Esophagus muscularis mucosa (tissue), 4 donors: Measurements from ENCODE around the gene NPHP4. TPM values are rescaled to one million over a fixed set of nuclear protein-coding genes. Genes with fewer than 3 reads are reported as not detected.

Experiments
- DNase-seq: peaks from one replicate; pipeline ENCODE4 v3.0.0-alpha.2; 2017; ENCODE audit errors: extremely low spot score
- H3K27ac ChIP-seq, 4 donors: fragments of 200-600 bp; sonication (generic); replicated peaks in 1 of 4; 1 replicate in 3 of 4; 2 replicates in 1 of 4; pipeline ENCODE4 v1.5.1; 2016 to 2019; ENCODE audit warnings: mild to moderate bottlenecking in 1 of 4
- H3K27me3 ChIP-seq, 4 donors: fragments of 200-600 bp; sonication (generic); one replicate each; pipeline versions ENCODE4 v1.5.1 to v1.6.0; 2016 to 2019
- H3K36me3 ChIP-seq, 4 donors: fragments of 200-600 bp; sonication (generic); one replicate each; pipeline ENCODE4 v1.5.1; 2016 to 2019
- H3K4me1 ChIP-seq, 4 donors: fragments of 200-600 bp; sonication (generic); one replicate each; pipeline ENCODE4 v1.5.1; 2016 to 2019
- H3K4me3 ChIP-seq, 4 donors: fragments of 200-600 bp; sonication (generic); 1 replicate in 2 of 4; 2 replicates in 2 of 4; pipeline ENCODE4 v1.5.1; 2016 to 2019; ENCODE audit warnings: mild to moderate bottlenecking in 4 of 4, moderate library complexity in 1 of 4
- H3K9me3 ChIP-seq, 4 donors: fragments of 200-600 bp; sonication (generic); 1 replicate in 3 of 4; 2 replicates in 1 of 4; pipeline ENCODE4 v1.5.1; 2016 to 2019
- CTCF ChIP-seq, 3 experiments: fragments of 200-600 bp in 2 of 3; fragments of 450-650 bp in 1 of 3; sonication (generic) in 2 of 3; IDR thresholded peaks; one replicate each; pipeline ENCODE4 v1.5.1; 2017 to 2019; ENCODE audit warnings: antibody characterized with exemption in 3 of 3, mild to moderate bottlenecking in 2 of 3, moderate library complexity in 1 of 3
- EP300 ChIP-seq: sonication (generic); formaldehyde crosslinking; IDR thresholded peaks from one replicate; pipeline ENCODE4 v1.6.1; 2017; ENCODE audit warnings: antibody characterized with exemption
- POLR2A ChIP-seq: fragments of 450-650 bp; IDR thresholded peaks from one replicate; pipeline ENCODE4 v1.6.1; 2017; ENCODE audit warnings: antibody characterized with exemption, moderate library complexity, mild to moderate bottlenecking, low read depth
- POLR2AphosphoS5 ChIP-seq, 2 donors: sonication (generic); formaldehyde crosslinking; IDR thresholded peaks; one replicate each; pipeline ENCODE4 v1.6.1; 2017; ENCODE audit warnings: antibody characterized with exemption in 2 of 2
- WGBS: methylation state at CpG from one replicate; pipeline ENCODE4 v1.1.5; 2018; 5-methylcytosine and 5-hydroxymethylcytosine counted together
- intact Hi-C: fragments of 100-400 bp; cut with DNase I; formaldehyde crosslinking; loops from one replicate; pipeline ENCODE4 v1.15.1; 2023
- total RNA-seq, 4 donors: library from RNA; depleted of rRNA; stranded (reverse); fragments of >200 nt; gene quantifications; one replicate each; pipeline versions ENCODE4 v1.1.0 to v1.2.1, GENCODE V29; 2016

The NPHP4 gene
- total RNA-seq, 4 donors from 2014 or later: 6.5 to 9.1 (median 8.0) TPM

- no peaks in the 10 kb centered on the region for H3K27me3 ChIP-seq
- TF ChIP-seq EP300 (no peak), CTCF (IDR thresholded peaks at IDR 0.05) (no peak), POLR2A (no peak), POLR2AphosphoS5 (IDR thresholded peaks at IDR 0.05) (no peak)
- no peak for DNase-seq
- no peak overlapping the region for H3K4me3 ChIP-seq
- H3K9me3 ChIP-seq: peaks cover 0 to 5% (median 0%) of the 10 kb centered on the region in 4 donors
- 92% methylated on average over 14 of the region's 18 CpGs for WGBS
- peaks cover under 1 to 77% (median 44%) of the 10 kb centered on the region in 4 donors for H3K36me3 ChIP-seq
- intact Hi-C loops: loop anchor here (10.0 kb wide), 1 partner anchor 1961 kb away; no protein-coding TSS in a partner anchor
- no peaks in the 10 kb centered on the region for H3K4me1 ChIP-seq
- no peak overlapping the region for H3K27ac ChIP-seq
These were observed 106.6 kb downstream of the NPHP4 start for GRCh38 chr1:5885471-5886139.

GRCh38 chr1:5884110-5884509 is 108.1 kb downstream of the NPHP4 start:
- Histone ChIP-seq H3K27ac (no peak overlapping the region), H3K4me1 (no peaks in the 10 kb centered on the region), H3K27me3 (no peaks in the 10 kb centered on the region), H3K36me3 (peaks cover 5 to 79% (median 57%) of the 10 kb centered on the region in 4 donors), H3K9me3 (peaks cover 0 to 17% (median 6%) of the 10 kb centered on the region in 4 donors), H3K4me3 (no peak overlapping the region)
- DNase-seq: no peak
- intact Hi-C loops: loop anchor here (10.0 kb wide), 1 partner anchor 1959 kb away; no protein-coding TSS in a partner anchor
- TF ChIP-seq EP300 (no peak), POLR2AphosphoS5 (IDR thresholded peaks at IDR 0.05) (no peak), CTCF (IDR thresholded peaks at IDR 0.05) (no peak)
- WGBS: 76% methylated on average over 7 of the region's 13 CpGs

- TF ChIP-seq EP300: no peak
- no peak for TF ChIP-seq CTCF (IDR thresholded peaks at IDR 0.05)
- TF ChIP-seq POLR2A: no peak
- TF ChIP-seq POLR2AphosphoS5 (IDR thresholded peaks at IDR 0.05): no peak
- Histone ChIP-seq H3K36me3 (peaks cover 5 to 82% (median 63%) of the 10 kb centered on the region in 4 donors), H3K4me1 (no peaks in the 10 kb centered on the region), H3K27me3 (no peaks in the 10 kb centered on the region), H3K9me3 (peaks cover 0 to 17% (median 7%) of the 10 kb centered on the region in 4 donors), H3K27ac (no peak overlapping the region), H3K4me3 (no peak overlapping the region)
- intact Hi-C loops: loop anchor here (10.0 kb wide), 1 partner anchor 1959 kb away; no protein-coding TSS in a partner anchor
- no peak for DNase-seq
- 93% methylated on average over 22 of the region's 30 CpGs for WGBS
These were observed 108.8 kb downstream of the NPHP4 start for GRCh38 chr1:5883129-5884048.

- no peak for DNase-seq
- no peaks in the 10 kb centered on the region for H3K27me3 ChIP-seq
- WGBS: 94% methylated on average over 25 of the region's 27 CpGs
- intact Hi-C loops: loop anchor here (10.0 kb wide), 1 partner anchor 1958 kb away; no protein-coding TSS in a partner anchor
- no peak overlapping the region for H3K27ac ChIP-seq
- TF ChIP-seq POLR2A (no peak), CTCF (IDR thresholded peaks at IDR 0.05) (no peak), EP300 (no peak), POLR2AphosphoS5 (IDR thresholded peaks at IDR 0.05) (no peak)
- H3K9me3 ChIP-seq: peaks cover 0 to 17% (median 7%) of the 10 kb centered on the region in 4 donors
- peaks cover 5 to 82% (median 58%) of the 10 kb centered on the region in 4 donors for H3K36me3 ChIP-seq
- no peaks in the 10 kb centered on the region for H3K4me1 ChIP-seq
- no peak overlapping the region for H3K4me3 ChIP-seq
These were observed 109.7 kb downstream of the NPHP4 start for GRCh38 chr1:5882367-5883128.
